HG02798 (cell line): ENCODE results near the gene PROS1.
"Not testable (repeated sequence)": the region's sequence is repeated elsewhere in the genome, so short reads cannot be mapped to it uniquely, and the experiment has no call there.

Source experiments
- ATAC-seq: cut with Tn5 transposase; IDR thresholded peaks from one replicate; pipeline ENCODE4 v1.9.1; 2021; ENCODE audit warnings: mild to moderate bottlenecking; ENCODE audit not compliant: unreplicated experiment, poor library complexity

The PROS1 gene

DNA sequence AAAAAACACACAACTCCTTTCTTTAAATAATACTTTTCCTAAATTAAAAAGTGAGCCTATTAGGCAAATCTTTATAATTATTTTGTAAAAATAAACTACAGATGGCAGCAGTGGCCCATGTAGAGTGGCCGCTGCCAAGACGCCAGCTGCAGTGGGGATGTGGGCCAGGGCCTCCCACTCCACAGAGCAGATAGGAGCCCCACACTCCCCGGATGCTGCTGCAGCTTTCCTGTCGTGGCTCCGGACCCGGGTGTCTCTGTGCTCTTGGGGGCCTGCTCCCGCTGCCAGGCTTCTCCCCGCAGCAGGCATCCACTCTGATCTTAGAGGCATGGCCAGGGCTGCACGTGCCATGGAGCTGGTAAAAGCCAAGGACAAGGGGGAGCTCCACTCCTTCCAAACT is 67.5 kb downstream of the PROS1 start:
- no peak for ATAC-seq

DNA sequence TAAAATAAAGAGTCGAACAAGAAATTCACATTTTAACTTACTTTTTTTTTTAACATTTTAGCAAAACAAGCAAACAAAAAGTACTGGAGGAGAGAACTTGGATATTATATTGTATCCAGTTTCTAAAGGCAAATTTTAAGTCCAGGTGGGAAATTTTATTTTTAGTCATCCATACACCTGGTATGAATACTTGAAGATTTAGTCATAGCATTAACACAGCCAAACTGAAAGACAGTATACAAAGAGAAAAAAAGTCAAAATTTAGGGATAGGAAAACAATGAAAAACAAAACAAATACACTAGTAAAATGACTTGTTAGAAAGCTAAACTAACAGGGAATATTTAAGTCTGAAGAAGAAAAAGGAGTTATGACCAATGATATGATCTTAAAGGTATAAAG is 69.1 kb downstream of the PROS1 start:
- ATAC-seq, result no peak

DNA sequence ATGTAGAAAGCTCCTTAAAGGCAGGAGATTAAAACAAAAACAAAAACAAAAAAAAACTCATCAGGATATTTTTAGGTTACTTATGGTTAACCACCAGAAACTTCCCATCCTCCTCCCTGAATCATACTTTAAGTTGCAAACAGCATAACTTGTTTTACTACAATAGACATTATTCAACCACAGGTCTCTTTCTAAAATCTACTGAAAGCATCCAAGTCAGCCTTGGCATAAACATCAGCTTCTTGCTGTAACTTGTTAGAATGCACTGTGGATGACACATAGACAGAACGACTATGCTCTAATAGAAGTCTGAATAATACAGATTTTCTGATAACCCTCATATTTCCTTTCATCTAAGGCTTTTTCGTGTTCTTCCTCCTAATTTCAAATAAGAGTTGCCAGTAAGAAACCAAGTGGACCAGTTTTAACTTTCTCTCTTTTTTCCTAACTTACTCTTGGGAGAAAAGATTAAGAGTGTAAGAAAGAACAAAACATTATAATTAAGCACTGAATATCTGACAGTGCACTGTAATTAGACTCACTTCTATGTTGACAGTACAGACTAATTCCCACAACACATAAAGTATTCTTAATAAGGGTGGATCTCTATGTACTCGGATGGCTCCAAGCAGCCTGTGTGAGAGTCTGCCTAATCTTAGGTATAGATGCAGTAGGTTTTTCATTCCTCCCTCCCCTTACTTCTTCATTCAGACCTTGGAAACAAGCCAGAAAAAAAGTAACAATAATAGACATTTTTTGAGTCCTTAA is 95.3 kb downstream of the PROS1 start:
- ATAC-seq, result not testable (repeated sequence)

DNA sequence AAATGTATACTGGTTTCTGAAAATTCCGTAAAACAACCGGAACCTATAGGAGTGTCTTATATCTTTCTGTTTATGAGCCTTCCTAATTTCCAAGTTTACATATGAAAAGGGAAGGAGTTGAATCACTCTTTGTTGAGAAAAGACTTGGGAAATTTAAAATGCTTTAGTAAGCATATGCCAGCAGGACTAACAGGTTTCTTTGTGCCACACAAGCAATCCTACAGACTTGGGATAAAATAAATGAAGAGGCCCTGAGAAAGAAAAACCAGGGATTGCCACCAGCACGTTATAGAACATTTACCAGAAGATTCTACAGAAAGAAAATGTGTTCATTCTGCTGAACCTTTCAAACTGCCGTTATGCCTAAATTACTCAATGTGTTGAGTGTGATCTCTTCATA is 96.3 kb downstream of the PROS1 start:
- ATAC-seq, result not testable (repeated sequence)

DNA sequence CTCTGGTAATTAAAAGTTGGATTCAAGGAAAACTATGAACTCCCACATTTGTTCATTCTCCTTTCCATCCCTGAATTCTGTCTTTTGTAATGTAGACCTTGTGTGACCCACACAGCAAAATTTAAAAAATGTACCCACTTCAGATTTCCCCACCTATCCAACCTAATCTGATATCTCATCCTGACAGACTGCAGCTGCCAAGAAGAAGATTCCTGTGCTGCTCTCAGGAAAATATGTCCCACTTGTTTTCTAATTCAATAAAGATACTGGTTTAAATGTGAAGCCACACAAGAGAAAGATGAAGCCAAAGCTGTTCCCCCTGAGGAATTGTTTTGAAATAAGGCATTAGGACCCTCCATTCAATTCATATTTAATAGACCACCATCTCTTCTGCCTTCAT is 100.3 kb downstream of the PROS1 start:
- not testable (repeated sequence) for ATAC-seq

DNA sequence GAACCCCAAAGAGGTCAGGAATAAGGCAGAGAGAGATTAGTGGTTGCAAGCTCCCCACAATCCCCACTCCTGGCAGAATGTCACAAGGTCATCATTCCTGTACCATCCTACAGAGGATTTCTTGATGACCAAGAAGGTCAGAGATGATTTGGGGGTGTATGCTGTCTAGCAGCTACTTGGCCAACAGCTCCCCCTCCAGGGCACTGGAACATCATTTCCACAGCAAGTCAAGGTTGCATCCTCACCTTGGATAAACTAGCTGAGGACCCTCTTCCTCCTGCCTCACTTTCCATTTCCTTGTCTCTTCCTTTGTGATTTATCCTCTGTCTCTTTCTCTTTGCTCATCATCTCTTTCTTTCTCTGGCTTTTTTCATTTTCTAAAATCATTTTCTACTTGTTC is 106.3 kb downstream of the PROS1 start:
- no peak for ATAC-seq

DNA sequence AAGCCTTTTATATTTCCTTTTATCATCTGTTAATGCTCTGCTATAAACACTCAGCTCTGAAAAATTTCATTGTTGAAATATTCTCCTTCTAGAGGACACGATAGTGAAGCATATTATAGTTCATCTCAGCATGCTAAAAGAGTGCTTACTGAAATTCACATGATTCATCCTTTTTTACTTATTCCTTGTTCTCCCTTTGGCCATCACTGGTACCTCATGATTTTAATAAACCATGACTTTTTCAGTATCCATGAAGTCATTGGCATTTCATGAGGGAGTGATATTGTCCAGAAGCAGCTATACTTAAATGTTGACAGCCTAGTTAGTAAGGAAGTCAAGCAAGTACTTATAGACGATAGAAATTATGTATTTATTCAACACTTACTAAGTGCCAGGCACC is 112.7 kb downstream of the PROS1 start:
- no peak for ATAC-seq

DNA sequence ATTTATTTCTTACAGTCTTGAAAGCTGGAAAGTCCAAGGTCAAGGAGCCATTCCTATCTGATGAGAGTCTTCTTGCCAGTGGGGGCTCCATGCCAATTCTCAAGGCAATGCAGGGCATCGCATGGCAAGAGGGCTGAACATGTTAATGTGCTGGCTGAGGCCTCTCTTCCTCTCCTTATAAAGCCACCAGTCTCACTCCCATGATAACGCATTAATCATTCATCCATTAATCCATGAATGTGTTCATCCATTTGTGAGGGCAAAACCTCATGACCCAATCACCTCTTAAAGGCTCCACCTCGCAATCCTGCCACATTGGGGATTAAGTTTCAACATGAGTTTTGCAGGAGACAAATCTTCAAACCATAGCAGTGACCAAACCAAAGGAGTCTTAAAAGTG is 118.3 kb downstream of the PROS1 start:
- no peak for ATAC-seq

DNA sequence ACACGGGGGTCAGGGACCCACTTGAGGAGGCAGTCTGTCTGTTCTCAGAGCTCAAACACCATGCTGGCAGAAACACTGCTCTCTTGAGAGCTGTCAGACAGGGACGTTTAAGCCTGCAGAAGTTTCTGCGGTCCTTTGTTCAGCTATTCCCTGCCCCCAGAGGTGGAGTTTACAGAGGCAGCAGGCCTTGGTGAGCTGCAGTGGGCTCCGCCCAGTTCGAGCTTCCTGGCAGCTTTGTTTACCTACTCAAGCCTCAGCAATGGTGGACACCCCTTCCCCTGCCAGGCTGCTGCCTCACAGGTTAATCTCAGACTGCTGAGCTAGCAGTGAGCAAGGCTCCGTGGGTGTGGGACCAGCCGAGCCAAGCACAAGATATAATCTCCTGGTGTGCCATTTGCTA is 121.5 kb downstream of the PROS1 start:
- not testable (repeated sequence) for ATAC-seq

DNA sequence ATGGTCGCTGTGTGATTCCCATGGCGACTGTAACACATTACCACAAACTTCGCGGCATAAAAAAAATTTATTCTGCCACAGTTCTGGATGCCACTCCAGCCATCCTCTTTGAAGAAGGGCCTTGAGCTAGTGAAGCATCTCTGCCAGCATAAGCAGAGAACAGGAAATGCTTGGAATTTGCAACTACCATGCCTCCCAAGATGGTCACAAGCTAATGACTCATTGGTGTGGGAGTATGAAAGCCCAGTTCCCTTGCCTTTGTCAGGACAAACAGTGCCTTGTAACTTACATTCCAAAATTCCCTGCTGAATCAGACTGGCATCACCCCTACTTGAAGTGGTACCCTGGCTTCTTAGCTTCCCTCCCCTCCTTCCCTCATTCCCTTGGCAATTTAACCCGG is 129.7 kb downstream of the PROS1 start:
- no peak for ATAC-seq

DNA sequence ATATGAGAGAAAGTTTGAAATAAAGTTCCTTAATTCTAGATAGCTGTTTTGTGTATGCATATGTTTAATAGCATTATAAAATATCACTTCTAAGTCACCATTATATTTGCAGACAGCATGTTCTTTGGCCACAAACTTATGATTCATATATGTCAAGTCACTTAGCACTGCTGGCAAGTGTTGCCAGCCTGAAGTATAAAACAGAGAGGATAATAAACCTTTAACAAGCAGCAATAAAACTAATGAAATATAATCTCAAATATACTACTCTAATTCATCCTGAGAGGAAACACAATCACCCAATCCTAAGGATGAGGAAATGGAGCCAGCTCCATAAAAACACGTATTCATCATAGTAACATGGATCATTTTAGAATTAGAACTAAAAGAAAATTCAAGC is 134.5 kb downstream of the PROS1 start:
- ATAC-seq, result not testable (repeated sequence)
